ENCODE measurements around the gene HNF4A. TPM values are rescaled to one million over a fixed set of nuclear protein-coding genes. Genes with fewer than 3 reads are reported as not detected.

HNF4A gene
- total and polyA plus RNA-seq, 2 of the 13 experiments (the other 11 are each of a cell fraction or from before 2014, with no cell fraction given): 80.9 to 169 TPM

- Histone ChIP-seq H4K20me1 (ENCODE audit: insufficient read depth, low read length) (no peaks in the 10 kb centered on the region), H3K9ac (ENCODE audit: insufficient read depth, low read depth, low read length) (no peak overlapping the region), H3K4me3 (replicated peaks in 1 of 3; ENCODE audit: insufficient read depth in 1 of 3, low read depth in 2 of 3, low read length in 3 of 3) (no peak overlapping the region), H3K4me1 (ENCODE audit: insufficient read depth, low read length) (peaks cover 72% of the 10 kb centered on the region), H3K9me3 (ENCODE audit: low read length) (no peaks in the 10 kb centered on the region), H3K27me3 (ENCODE audit: control insufficient read depth in 1 of 2, insufficient read depth in 2 of 2, low read length in 2 of 2) (no peaks in the 10 kb centered on the region), H2AFZ (ENCODE audit: low read length) (no peak overlapping the region), H3K79me2 (ENCODE audit: insufficient read depth, low read length) (no peaks in the 10 kb centered on the region), H3K4me2 (ENCODE audit: low read depth, low read length) (no peak overlapping the region), H3K27ac (ENCODE audit: extremely low read length, insufficient read depth, low read length) (peak overlapping the region; percentile 17), H3K36me3 (replicated peaks in 1 of 2; ENCODE audit: control insufficient read depth in 1 of 2, insufficient read depth in 2 of 2, low read length in 2 of 2) (peaks cover 41 to 85% of the 10 kb centered on the region in 2 experiments)
- no TSS peak for BruUV-seq (replicated peaks)
- in situ Hi-C loops (cut with HindIII; ENCODE audit: extremely low pct_ligation_motif_present, low pct_unique_long_range_greater_than_20kb) (no loop called here), intact Hi-C loops (cut with micrococcal nuclease; ENCODE audit: unreplicated experiment) (no loop called here)
- WGBS (ENCODE audit: low lambda C conversion rate): 97% methylated on average over 2 of the region's 2 CpGs
- POLR2A ChIA-PET: interaction anchor here (1.0 to 7.5 kb wide), 3 partner anchors 13 to 42 kb away, joined by 3 to 101 read pairs (median 26); no protein-coding TSS in a partner anchor
- no peak for DNase-seq (ENCODE audit: low spot score)
- FAIRE-seq: no peak
- CTCF ChIA-PET (ENCODE audit: low intra/inter-chr PET ratio, low total read pairs): no interaction called here
- ATAC-seq: no peak
- TF ChIP-seq POLR2AphosphoS5 (IDR thresholded peaks at IDR 0.05; ENCODE audit: low read depth, low read length) (peak; percentile 63), ARID4A (CRISPR knock-in tag; IDR thresholded peaks at IDR 0.05; ENCODE audit: borderline replicate concordance) (no peak), RORA (CRISPR knock-in tag; IDR thresholded peaks at IDR 0.05) (no peak), NFE2 (CRISPR knock-in tag; IDR thresholded peaks at IDR 0.05) (no peak), RBM22 (optimal IDR thresholded peaks at IDR 0.05; ENCODE audit: low read length) (peak; percentile 80), STAG1 (CRISPR knock-in tag; IDR thresholded peaks at IDR 0.05) (no peak), FLYWCH1 (CRISPR knock-in tag; IDR thresholded peaks at IDR 0.05) (no peak), PTBP1 (IDR thresholded peaks at IDR 0.05; ENCODE audit: low read depth, low read length, poor library complexity, severe bottlenecking) (no peak), ZNF264 (CRISPR knock-in tag; IDR thresholded peaks at IDR 0.05) (no peak), ZNF350 (CRISPR knock-in tag; IDR thresholded peaks at IDR 0.05; ENCODE audit: borderline replicate concordance, low read depth) (no peak), ZBTB49 (CRISPR knock-in tag; IDR thresholded peaks at IDR 0.05; ENCODE audit: borderline replicate concordance) (peak; percentile 60; the same call in 1 of the 2 replicates), CREBL2 (CRISPR knock-in tag; IDR thresholded peaks at IDR 0.05; ENCODE audit: borderline replicate concordance) (no peak), ZNF17 (CRISPR knock-in tag; IDR thresholded peaks at IDR 0.05) (no peak), ZNF317 (CRISPR knock-in tag; IDR thresholded peaks at IDR 0.05) (no peak), TCF12 (IDR thresholded peaks at IDR 0.05) (no peak), TCF12 (CRISPR knock-in tag; IDR thresholded peaks at IDR 0.05) (no peak), FOXP1 (IDR thresholded peaks at IDR 0.05) (no peak), FOXP1 (CRISPR knock-in tag; IDR thresholded peaks at IDR 0.05) (no peak), ZSCAN25 (CRISPR knock-in tag; IDR thresholded peaks at IDR 0.05) (no peak), TAF15 (IDR thresholded peaks at IDR 0.05; ENCODE audit: low read depth, low read length, poor library complexity, severe bottlenecking) (no peak), SOX6 (IDR thresholded peaks at IDR 0.05) (no peak), SOX6 (CRISPR knock-in tag; IDR thresholded peaks at IDR 0.05) (no peak)
Observed at GRCh38 chr20:44425923-44426322, 70.4 kb downstream of the HNF4A start.
